Measurements from ENCODE around the gene PAX5.

PAX5 gene

DNA sequence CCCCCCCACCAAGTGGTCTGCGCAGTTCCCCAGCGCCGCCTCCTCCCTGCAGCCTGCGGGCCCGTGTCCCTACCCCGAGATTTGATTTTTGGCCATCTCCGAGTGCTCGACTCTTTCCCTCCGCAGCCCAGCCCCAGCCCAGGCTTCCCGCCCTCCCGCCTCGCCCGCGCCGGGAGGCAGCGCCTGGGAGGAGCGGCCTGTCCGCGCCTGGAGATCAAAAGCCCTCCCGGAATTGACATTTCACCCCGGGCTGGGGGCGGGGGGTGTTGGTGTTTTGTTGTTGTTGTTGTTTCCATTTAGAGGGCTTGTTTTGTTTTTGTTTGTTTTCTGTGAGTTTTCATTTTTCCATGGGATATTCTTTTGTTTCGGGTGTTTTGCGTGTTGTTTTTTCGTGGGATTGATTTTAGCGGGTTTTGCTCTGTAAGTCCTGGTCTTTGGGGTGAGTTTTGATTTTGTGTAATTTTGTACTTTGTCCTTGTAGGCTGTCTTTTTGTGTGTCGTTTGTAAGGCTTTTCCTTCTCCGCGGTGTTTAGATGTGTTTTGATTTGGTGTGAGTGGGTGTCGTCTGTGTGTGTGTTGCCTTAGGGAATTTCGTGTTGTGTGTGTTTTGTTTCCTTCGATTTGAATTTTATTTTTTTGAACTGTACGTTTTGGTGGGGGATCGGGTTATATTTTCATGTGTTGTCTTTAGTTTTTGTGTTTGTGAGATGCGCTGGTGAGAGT is 1.7 kb upstream of the PAX5 start:
- Histone ChIP-seq H3K27ac (ENCODE audit: low read depth, low read length) (peak overlapping the region; percentile 98), H4K20me1 (ENCODE audit: control insufficient read depth, insufficient read depth, low read depth, low read length) (0 out of 2 replicates have a peak, but pooled peaks cover 4% of the 10 kb centered on the region), H3K4me3 (ENCODE audit: low read length) (peak overlapping the region; percentile 87), H3K4me2 (ENCODE audit: low read length) (peak overlapping the region; percentile 98), H3K79me2 (ENCODE audit: control insufficient read depth, low read length) (peaks cover 92% of the 10 kb centered on the region), H3K4me1 (ENCODE audit: control insufficient read depth, low read length) (peaks cover 66% of the 10 kb centered on the region), H3K27me3 (ENCODE audit: control insufficient read depth, low read length) (no peaks in the 10 kb centered on the region), H3K9me2 (replicated peaks; ENCODE audit: control insufficient read depth, low read length) (no peaks in the 10 kb centered on the region), H3K36me3 (ENCODE audit: control insufficient read depth, low read length) (peaks cover 61% of the 10 kb centered on the region), H3F3A (ENCODE audit: control insufficient read depth, insufficient read depth) (peaks cover 46% of the 10 kb centered on the region), H3K9me3 (ENCODE audit: control insufficient read depth, insufficient read depth, low read length) (no peaks in the 10 kb centered on the region)
- TF ChIP-seq, protein P1, sequence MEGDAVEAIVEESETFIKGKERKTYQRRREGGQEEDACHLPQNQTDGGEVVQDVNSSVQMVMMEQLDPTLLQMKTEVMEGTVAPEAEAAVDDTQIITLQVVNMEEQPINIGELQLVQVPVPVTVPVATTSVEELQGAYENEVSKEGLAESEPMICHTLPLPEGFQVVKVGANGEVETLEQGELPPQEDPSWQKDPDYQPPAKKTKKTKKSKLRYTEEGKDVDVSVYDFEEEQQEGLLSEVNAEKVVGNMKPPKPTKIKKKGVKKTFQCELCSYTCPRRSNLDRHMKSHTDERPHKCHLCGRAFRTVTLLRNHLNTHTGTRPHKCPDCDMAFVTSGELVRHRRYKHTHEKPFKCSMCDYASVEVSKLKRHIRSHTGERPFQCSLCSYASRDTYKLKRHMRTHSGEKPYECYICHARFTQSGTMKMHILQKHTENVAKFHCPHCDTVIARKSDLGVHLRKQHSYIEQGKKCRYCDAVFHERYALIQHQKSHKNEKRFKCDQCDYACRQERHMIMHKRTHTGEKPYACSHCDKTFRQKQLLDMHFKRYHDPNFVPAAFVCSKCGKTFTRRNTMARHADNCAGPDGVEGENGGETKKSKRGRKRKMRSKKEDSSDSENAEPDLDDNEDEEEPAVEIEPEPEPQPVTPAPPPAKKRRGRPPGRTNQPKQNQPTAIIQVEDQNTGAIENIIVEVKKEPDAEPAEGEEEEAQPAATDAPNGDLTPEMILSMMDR (IDR thresholded peaks at IDR 0.05; ENCODE audit: low read depth, low read length, poor library complexity, severe bottlenecking), result no peak
- TF ChIP-seq EZH2phosphoT487 (IDR thresholded peaks at IDR 0.05; ENCODE audit: borderline replicate concordance, low read length), result no peak

DNA sequence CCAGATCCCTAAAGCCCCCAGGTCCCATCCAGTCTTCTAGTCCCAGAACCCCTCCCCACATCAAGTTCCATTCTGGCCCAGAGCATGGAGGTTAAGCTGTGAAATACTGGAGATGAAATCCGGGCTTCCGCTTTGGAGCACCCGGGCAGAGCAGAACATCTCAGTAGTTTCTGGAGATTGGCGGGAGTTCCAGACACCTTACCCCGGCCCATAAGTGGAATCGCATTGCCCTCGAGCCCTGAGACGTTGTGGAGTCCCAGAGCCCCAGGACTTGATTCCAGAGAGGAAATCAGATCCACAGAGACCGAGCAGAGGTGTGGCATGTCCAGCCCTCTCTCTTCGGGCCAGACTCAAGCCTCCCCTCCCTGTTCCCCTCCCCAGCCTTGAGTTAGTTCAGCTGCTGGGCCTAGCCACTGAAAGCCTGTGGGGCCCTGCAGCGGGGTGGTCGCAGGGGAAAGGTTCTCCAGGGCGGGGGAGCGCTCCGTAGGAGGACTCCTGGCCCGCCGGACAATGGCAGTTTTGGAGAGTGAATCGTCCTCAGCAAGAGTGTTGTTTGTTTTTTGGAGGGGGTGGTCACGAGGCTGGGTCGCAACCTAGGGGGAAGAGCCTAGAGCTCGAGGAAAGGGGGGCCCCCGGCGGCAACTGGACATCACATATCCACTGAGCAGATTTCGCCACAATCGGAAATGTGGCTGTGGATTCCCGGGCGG is 1.0 kb upstream of the PAX5 start:
- no peaks in the 10 kb centered on the region for H3K27me3 ChIP-seq (ENCODE audit: control insufficient read depth, low read length)
- H3K4me3 ChIP-seq (ENCODE audit: low read length), result peak overlapping the region; percentile 87

DNA sequence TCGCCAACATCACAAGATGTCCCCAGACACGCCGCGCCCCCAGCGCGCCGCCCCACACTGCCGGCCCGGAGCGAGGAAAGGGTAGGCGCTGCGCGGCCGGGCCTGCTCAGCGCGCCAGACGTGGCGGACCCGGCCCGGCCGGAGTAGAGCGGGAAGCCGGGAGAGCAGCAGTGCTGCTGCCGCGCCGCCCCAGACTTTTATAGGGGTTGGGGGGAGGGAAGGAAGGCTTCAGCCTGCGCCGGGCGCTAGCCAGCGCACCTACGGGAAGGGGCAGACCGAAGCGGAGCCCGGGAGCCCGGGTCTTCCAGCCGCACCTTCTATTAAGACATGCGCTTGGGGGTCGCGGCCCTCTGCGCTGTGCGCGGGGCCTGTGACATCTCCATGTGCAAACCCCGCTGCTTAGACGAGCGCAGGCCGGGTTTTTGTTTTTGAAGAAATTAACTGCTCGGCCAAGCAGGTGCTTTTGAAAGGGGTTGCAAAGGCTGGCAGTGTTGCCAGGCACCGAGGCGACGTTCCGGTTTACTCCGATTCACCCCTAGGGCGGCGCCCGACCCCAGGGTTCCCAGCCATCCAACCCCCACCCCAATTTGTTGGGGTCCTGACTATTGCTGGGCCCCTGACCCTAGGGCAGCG is 353 bp upstream of the PAX5 start:
- Histone ChIP-seq H4K20me1 (ENCODE audit: control insufficient read depth, insufficient read depth, low read depth, low read length) (0 out of 2 replicates have a peak, but pooled peaks cover 4% of the 10 kb centered on the region), H3K4me1 (ENCODE audit: control insufficient read depth, low read length) (peaks cover 66% of the 10 kb centered on the region), H3K9me3 (ENCODE audit: control insufficient read depth, insufficient read depth, low read length) (no peaks in the 10 kb centered on the region), H3K27me3 (ENCODE audit: control insufficient read depth, low read length) (no peaks in the 10 kb centered on the region), H3K79me2 (ENCODE audit: control insufficient read depth, low read length) (peaks cover 99% of the 10 kb centered on the region), H3F3A (ENCODE audit: control insufficient read depth, insufficient read depth) (peaks cover 52% of the 10 kb centered on the region), H3K27ac (ENCODE audit: low read depth, low read length) (peak overlapping the region; percentile 98), H3K4me3 (ENCODE audit: low read length) (peak overlapping the region; percentile 87), H3K4me2 (ENCODE audit: low read length) (peak overlapping the region; percentile 98), H3K9me2 (replicated peaks; ENCODE audit: control insufficient read depth, low read length) (no peaks in the 10 kb centered on the region), H3K36me3 (ENCODE audit: control insufficient read depth, low read length) (peaks cover 71% of the 10 kb centered on the region)
- no peak for TF ChIP-seq EZH2phosphoT487 (IDR thresholded peaks at IDR 0.05; ENCODE audit: borderline replicate concordance, low read length)
- TF ChIP-seq, protein P1 (IDR thresholded peaks at IDR 0.05; ENCODE audit: low read depth, low read length, poor library complexity, severe bottlenecking), result peak; percentile 88

More for the DNA sequence above, 1.0 kb upstream of the PAX5 start:
- Histone ChIP-seq H3K9me2 (replicated peaks; ENCODE audit: control insufficient read depth, low read length) (no peaks in the 10 kb centered on the region), H3K79me2 (ENCODE audit: control insufficient read depth, low read length) (peaks cover 96% of the 10 kb centered on the region), H3K9me3 (ENCODE audit: control insufficient read depth, insufficient read depth, low read length) (no peaks in the 10 kb centered on the region), H3K36me3 (ENCODE audit: control insufficient read depth, low read length) (peaks cover 68% of the 10 kb centered on the region), H3F3A (ENCODE audit: control insufficient read depth, insufficient read depth) (peaks cover 50% of the 10 kb centered on the region), H3K4me2 (ENCODE audit: low read length) (peak overlapping the region; percentile 98), H4K20me1 (ENCODE audit: control insufficient read depth, insufficient read depth, low read depth, low read length) (0 out of 2 replicates have a peak, but pooled peaks cover 4% of the 10 kb centered on the region), H3K4me1 (ENCODE audit: control insufficient read depth, low read length) (peaks cover 66% of the 10 kb centered on the region), H3K27ac (ENCODE audit: low read depth, low read length) (peak overlapping the region; percentile 98)
- TF ChIP-seq, protein P1 (IDR thresholded peaks at IDR 0.05; ENCODE audit: low read depth, low read length, poor library complexity, severe bottlenecking), result no peak
- no peak for TF ChIP-seq EZH2phosphoT487 (IDR thresholded peaks at IDR 0.05; ENCODE audit: borderline replicate concordance, low read length)

Measured in DOHH2 (cell line).